HG02588 (cell line): ENCODE measurements around the gene CECR2.

Source experiments
- ATAC-seq: cut with Tn5 transposase; IDR thresholded peaks from one replicate; pipeline ENCODE4 v1.9.1; 2021; ENCODE audit warnings: mild to moderate bottlenecking, moderate library complexity; ENCODE audit not compliant: unreplicated experiment

The CECR2 gene

DNA sequence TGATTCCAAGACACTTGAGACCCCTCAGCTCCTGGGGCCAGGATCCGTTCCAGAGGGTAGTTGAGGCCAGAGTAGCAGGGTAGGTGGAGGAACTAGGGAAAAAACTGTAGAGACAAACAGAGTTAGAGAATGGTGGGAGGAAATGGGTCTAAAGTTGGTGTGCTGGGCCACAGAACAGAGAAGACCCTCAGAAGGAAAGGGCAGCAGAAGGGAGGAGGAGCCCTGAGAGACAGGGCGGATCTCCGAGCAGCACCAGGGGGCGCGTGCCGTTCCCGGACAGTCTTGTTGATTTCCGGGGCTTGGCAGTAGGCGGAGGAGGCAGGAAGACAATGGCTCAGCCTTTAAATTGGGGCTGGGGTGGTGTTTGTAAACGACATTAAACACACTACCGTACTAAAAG lies 2.4 kb upstream of the CECR2 start:
- no peak for ATAC-seq

DNA sequence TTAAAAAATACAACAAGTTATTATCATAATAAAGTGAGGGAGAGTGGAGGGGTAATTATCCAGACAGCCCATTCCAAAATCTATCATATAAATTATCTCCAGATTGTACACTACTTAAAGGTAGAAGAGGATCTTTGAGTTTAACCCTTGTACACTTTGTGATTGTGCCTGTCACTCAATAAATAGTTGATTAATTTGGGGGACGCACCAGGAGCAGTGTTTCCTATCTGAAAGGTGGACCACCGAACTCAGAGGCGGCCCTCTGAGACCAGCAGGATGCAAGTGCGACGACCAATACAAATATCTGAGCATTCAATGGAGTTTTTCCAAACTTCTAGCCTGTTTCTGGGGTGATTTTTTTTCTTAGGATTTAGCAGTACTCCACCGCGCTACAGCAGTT lies 1.1 kb upstream of the CECR2 start:
- ATAC-seq = no peak

DNA sequence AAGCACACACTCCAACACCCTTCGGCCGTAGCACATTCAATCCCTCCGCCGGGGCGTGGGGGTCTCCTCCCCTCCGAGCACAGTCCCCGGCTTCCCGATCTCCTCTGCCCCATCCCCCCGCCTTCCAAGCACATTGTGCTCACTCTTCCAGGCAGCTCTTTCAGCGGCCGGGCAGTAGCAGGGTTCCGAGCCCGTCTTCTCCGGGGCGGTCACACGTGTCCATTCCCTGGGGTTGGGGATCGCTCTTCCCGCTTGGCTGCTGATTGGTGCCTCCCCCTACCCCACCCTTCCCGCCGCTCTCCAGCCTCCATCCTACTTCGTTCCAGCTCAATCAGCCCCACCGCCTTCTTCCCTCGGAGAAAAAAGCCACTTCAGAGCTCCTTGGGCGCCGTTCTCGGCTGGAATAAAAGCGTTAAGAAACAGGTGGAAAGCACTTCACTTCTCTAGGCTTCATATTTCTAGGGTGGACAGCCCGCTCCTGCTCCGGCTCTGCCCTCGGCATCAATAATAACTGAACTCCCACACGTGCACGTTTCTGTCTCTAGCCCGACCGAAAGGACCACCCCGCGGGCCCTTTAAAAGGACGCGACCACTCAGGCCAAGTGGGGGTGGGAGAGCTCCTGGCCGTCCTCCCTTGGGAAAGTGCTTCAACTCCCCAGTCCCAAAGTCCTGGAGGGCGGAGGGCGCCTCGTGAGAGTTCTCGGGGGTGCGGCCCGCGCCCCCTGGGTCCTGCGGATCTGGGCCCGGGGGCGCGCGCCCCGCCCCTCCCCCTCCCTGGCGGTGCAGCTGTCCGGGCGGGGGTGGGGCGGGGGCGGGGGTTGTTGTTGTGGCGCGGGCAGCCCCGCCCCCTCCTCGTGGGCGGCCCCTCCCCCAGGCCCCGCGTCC lies 464 bp upstream of the CECR2 start:
- ATAC-seq = peak; percentile 27

DNA sequence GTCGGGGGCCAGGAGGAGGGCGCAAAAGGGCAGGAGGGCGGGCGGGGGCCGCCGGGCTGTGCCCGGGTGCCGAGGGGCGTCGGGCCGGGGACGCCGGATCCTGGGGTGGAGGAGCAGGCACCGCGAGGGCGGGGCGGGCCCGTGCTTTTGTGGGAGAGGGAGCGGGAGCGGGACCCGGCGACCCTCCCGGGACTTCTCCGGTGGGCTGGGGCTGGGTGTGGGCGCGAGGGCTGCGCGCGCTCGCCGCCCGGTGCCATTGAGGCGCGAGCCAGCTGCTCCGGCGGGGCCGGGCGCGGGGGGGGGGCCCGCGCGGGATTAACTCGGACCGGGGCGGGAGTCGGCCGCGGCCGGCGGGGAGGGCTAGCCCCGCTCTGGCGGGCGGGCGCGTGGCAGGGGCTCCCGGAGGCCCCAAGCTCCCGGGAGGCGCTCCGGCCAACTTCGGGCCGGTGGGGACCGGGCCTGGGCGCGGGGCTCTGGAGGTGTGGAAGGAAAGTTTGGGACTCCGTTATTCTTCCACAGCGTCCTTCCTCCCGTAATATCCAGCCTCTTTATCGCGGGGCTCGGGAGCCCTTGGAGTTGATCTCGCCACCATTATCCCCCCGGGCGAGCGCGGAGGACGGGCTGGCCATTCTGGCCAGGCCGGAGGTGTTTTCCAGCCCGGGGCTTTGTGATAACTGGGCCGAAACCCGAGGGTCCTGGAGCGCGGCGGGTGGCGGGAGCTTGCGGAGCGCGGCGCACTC lies 936 bp downstream of the CECR2 start:
- no peak for ATAC-seq

- ATAC-seq = no peak
These were observed 1.6 kb downstream of the CECR2 start for GRCh38 chr22:17370766-17371432.

DNA sequence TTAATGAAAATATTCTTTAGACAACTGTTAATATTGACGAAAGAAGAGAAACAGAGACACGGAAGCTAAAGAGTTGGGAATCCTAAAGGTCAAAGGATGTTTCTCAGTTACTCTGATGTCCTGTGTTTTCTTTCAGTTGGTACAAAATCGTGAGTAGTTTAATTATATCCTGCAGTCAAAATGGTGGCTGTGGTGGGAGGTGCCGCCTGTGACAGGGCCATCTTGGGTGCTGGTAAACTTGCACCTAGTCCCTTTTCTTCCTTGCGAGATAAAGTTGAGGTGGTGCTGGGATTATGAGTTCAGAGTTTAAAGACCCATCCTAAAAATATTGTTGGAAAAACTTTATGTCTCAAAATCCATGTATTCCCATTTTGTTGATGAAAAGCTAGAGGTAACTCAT lies 2.2 kb downstream of the CECR2 start:
- ATAC-seq = no peak

DNA sequence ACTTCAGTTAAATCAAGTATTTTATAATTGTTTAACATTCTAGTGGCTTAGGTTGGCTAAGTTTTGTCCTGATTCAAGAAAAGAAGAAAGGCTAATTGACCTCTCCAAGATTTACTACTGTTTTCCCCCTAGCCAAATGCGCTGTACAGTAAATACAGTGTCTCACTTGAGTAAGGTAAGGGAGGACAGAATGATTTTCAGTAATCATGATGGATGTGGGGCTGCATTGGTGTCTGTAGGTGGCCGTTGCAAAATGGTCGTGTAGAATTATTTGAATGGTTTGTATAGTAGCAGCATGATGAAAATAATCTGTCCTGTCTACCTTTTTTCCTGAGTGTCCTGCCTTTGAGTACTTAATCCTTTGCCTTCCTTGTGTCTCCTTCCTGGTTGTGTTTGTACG lies 4.6 kb downstream of the CECR2 start:
- no peak for ATAC-seq

GRCh38 chr22:17375914-17376614 lies 6.8 kb downstream of the CECR2 start:
- ATAC-seq = no peak

GRCh38 chr22:17376950-17377349 lies 7.7 kb downstream of the CECR2 start:
- no peak for ATAC-seq

GRCh38 chr22:17379944-17380343 lies 10.7 kb downstream of the CECR2 start:
- no peak for ATAC-seq

DNA sequence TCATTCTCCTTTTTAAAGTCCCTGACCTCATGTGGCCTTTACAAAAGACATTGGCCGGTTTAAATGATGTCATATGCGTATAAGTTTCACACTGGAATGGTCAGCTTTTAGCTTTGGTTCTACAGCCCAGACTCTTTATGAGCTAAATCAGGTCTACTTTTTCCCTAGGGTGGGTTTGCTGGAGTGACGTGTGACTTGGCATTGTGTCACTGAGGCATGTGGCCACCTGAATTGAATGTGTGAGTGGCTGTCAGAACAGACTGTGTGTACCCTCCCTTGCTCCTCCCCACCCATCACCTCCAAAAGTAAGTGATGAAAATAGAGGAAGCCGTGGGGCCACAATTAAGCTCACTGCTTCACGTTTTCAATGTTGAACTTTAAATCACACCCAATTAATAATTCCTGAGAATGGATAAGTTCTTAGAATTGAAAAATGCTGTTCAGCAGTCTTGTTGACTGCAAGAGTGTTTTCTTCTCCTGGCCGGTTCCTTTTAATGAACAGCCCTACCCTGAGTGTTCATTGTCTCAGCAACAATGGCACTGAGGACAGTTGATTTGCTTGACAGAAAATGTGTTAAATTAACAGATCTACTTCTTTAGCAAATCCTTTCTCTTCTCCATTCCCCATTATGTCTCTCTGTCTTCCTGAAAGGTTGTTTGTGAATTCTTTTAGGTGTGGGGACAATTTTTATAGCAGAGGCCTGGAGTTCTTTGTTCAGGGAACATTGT lies 11.3 kb downstream of the CECR2 start:
- no peak for ATAC-seq

GRCh38 chr22:17381192-17381913 lies 12.1 kb downstream of the CECR2 start:
- ATAC-seq = no peak

DNA sequence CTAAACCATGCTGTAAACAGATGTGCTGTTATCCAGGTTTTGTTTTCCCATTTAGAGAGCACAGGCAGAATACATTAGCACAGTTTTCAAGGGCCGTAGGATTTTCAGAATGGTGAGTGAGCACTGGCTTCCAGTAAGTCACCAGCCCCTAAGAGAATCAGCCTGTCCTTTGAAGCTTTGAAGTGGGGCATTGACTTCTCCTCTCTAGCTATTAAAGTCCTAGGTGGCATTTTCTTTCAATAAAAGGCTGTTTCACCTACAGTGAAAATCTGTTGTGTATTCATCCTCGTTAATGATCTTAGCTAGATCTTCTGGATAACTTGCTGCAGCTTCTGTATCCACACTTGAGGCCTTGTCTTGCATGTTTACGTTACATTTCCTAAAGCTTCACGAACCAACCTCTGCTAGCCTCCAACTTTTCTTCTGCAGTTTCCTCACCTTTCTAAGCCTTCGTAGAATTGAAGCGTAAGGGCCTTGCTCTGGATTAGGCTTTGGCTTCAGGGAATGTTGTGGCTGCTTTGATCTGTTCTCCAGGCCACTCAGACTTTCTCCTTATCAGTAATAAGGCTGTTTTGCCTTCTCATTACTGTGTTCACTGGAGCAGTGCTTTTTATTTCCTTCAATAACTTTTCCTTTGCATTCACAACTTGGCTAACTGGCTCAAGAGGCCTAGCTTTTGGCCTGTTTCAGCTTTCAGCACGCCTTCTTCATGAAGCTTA lies 15.5 kb downstream of the CECR2 start:
- ATAC-seq = no peak

GRCh38 chr22:17387356-17387755 lies 18.1 kb downstream of the CECR2 start:
- no peak for ATAC-seq

- ATAC-seq = no peak
These were observed 19.0 kb downstream of the CECR2 start for GRCh38 chr22:17388235-17388634.

DNA sequence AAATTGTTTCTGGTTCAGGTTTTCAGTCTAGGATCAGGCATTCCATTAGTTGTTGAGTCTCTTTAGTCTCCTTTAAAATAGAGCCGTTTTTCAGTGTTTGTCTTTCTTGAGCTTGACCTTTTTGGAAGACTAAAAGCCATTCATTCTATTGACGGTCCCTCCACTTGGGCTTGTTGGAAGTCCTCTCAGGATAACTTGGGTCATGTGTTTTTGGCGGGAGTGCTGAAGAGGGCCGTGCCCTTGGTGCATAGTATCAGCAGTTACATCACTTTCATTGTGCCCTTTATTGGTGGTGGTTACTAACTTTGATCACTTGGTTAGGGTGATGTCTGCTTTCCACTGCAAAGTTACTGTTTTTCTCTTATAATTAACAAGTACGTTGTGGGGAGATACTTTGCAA lies 20.8 kb downstream of the CECR2 start:
- ATAC-seq = no peak

DNA sequence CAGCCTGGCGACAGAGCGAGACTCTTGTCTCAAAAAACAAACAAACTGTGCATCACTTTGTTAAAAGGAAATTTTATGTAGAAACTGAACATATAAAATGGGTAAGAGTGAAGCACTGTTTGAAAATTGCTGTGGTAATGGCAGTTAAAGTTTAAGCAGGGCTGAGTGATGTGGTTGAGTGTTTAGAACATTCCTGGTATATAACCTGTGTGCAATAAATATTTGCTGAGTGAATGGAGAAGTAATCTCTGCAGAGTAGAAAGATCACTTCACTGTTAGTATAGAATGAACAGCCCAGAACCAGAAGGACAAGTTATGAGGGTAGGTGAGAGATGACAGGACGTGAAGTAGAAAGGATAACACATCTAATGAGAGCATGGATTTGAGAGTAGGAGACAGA lies 27.3 kb downstream of the CECR2 start:
- no peak for ATAC-seq

DNA sequence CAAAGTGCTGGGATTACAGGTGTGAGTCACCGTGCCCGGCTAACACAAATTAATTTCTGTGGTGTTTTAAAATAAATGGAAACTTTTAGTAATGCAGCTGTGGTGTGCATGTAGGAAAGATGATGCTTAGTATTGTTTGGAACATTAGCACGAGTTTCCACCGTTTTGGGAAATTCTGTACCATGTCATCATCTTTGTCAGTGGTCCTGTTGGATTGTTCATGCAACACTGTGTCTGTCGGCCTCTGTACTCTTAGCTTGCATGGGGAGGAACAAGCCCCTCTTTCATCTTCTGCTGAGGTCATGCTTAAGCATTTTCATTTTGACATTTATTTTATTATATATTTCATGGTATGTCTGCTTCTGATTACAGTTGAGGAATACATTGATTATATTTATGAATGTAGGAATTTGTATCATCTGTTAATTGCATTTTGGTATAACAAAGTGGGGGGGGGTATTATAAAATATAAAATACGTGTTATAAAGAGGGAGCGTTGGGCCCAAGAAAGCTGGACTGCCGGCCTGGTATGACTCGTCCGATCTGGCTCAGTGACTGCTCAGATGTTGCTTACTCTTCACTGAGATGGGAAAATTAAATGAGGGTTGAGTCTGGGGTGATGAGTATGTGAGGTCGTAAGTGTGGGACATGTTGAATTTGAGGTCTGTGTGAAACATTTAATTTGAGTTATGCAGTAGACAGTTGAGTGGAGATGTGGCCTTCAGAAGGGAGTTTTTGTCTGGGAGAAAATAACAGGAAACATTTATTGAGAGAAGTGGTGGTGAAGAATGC lies 28.7 kb downstream of the CECR2 start:
- no peak for ATAC-seq
